Endodermal cell (in vitro differentiated cells): ENCODE measurements around the gene CACNA2D4. TPM values are rescaled to one million over a fixed set of nuclear protein-coding genes. Genes with fewer than 3 reads are reported as not detected.

Source experiments
- DNase-seq: peaks from one replicate; pipeline ENCODE4 v3.0.0-alpha.2; 2017
- H3K27ac ChIP-seq: 2 replicates; pipeline ENCODE4 v1.5.1; 2013; ENCODE audit warnings: mild to moderate bottlenecking, low read depth, low read length, moderate library complexity
- H3K27me3 ChIP-seq: 2 replicates; pipeline ENCODE4 v1.6.1; 2013; ENCODE audit warnings: mild to moderate bottlenecking, low read length, moderate library complexity; ENCODE audit not compliant: insufficient read depth, control insufficient read depth, poor library complexity, severe bottlenecking
- H3K36me3 ChIP-seq: 2 replicates; pipeline ENCODE4 v1.7.0; 2013; ENCODE audit warnings: mild to moderate bottlenecking, low read length, moderate library complexity; ENCODE audit not compliant: control insufficient read depth, insufficient read depth
- H3K4me1 ChIP-seq: one replicate; pipeline ENCODE4 v1.7.0; 2013; ENCODE audit warnings: low read length; ENCODE audit not compliant: control insufficient read depth, insufficient read depth
- H3K4me3 ChIP-seq: 2 replicates; pipeline ENCODE4 v1.5.1; 2013; ENCODE audit warnings: mild to moderate bottlenecking, low read length, moderate library complexity
- H3K9ac ChIP-seq: 2 replicates; pipeline ENCODE4 v1.6.1; 2013; ENCODE audit warnings: mild to moderate bottlenecking, low read length, moderate library complexity; ENCODE audit not compliant: poor library complexity, severe bottlenecking; ENCODE audit errors: extremely low read depth
- H3K9me3 ChIP-seq: 2 replicates; pipeline ENCODE4 v1.6.1; 2013; ENCODE audit warnings: mild to moderate bottlenecking, low read length, moderate library complexity; ENCODE audit not compliant: control insufficient read depth
- H3K27ac Mint-ChIP-seq: 2 replicates; pipeline ENCODE4 v1.8.0; 2020; ENCODE audit warnings: mixed read lengths
- H3K27me3 Mint-ChIP-seq: 2 replicates; pipeline ENCODE4 v1.8.0; 2021; ENCODE audit warnings: mild to moderate bottlenecking, mixed read lengths; ENCODE audit not compliant: insufficient read depth
- H3K36me3 Mint-ChIP-seq: 2 replicates; pipeline ENCODE4 v1.8.0; 2020; ENCODE audit warnings: low read depth, mixed read lengths
- H3K4me1 Mint-ChIP-seq: 2 replicates; pipeline ENCODE4 v1.8.0; 2020; ENCODE audit warnings: mixed read lengths
- H3K4me3 Mint-ChIP-seq: 2 replicates; pipeline ENCODE4 v1.8.0; 2020; ENCODE audit warnings: mild to moderate bottlenecking, moderate library complexity, mixed read lengths
- H3K9me3 Mint-ChIP-seq: 2 replicates; pipeline ENCODE4 v1.8.0; 2020; ENCODE audit warnings: mild to moderate bottlenecking, mixed read lengths
- WGBS, 2 experiments: methylation state at CpG; one replicate each; pipeline versions ENCODE4 v1.1.5 to v1.1.7; 2013; ENCODE audit warnings: missing lambda C conversion rate in 2 of 2, mixed read lengths in 1 of 2; ENCODE audit not compliant: insufficient coverage in 1 of 2, insufficient read length in 1 of 2; 5-methylcytosine and 5-hydroxymethylcytosine counted together
- total RNA-seq, 2 donors: library from RNA; stranded (reverse); fragmentation: NEBNext Ultra II Directional in 1 of 2; extraction: Animal tissue kit (Norgen Biotek cat#: 25700) in 1 of 2; gene quantifications; 2 replicates in 1 of 2; 3 replicates in 1 of 2; pipeline ENCODE4 v1.2.1, GENCODE V29; 2021
- TF ChIP-seq, protein P1 (sequence below): fragments of 200-600 bp; sonication (generic); conservative IDR thresholded peaks from 2 replicates; pipeline ENCODE4 v1.5.0; 2021; ENCODE audit warnings: antibody characterized with exemption, mild to moderate bottlenecking

CACNA2D4 gene
- total RNA-seq, 2 donors from 2014 or later: 4.3 to 5.7 TPM

DNA sequence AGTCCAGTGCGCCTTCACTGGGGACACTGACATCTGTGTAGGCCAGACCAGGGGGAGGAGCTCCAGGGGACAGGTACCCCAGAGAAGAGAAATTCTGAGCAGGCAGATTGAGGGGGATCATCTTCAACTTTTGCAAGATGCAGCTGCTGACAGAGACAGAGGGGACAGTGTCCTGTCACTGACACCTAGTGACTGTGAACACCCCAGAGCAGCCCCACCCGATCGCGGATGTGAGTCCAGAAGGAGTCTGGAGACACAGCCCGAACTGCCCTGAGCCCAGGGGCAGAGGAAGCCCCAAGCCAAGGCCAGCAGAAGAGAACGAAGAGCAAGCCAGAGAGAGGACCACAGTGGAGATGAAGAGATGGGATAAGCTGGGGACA lies 119.8 kb downstream of the CACNA2D4 start:
- Histone ChIP-seq H3K27ac (no peak overlapping the region), H3K9me3 (no peaks in the 10 kb centered on the region), H3K27me3 (no peaks in the 10 kb centered on the region), H3K9ac (no peak overlapping the region), H3K4me3 (no peak overlapping the region), H3K36me3 (no peaks in the 10 kb centered on the region), H3K4me1 (peaks cover 12% of the 10 kb centered on the region)
- DNase-seq: no peak
- TF ChIP-seq, protein P1, sequence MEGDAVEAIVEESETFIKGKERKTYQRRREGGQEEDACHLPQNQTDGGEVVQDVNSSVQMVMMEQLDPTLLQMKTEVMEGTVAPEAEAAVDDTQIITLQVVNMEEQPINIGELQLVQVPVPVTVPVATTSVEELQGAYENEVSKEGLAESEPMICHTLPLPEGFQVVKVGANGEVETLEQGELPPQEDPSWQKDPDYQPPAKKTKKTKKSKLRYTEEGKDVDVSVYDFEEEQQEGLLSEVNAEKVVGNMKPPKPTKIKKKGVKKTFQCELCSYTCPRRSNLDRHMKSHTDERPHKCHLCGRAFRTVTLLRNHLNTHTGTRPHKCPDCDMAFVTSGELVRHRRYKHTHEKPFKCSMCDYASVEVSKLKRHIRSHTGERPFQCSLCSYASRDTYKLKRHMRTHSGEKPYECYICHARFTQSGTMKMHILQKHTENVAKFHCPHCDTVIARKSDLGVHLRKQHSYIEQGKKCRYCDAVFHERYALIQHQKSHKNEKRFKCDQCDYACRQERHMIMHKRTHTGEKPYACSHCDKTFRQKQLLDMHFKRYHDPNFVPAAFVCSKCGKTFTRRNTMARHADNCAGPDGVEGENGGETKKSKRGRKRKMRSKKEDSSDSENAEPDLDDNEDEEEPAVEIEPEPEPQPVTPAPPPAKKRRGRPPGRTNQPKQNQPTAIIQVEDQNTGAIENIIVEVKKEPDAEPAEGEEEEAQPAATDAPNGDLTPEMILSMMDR: no peak
- H3K4me3 Mint-ChIP-seq: no peak overlapping the region
- no peaks in the 10 kb centered on the region for H3K27me3 Mint-ChIP-seq
- no peaks in the 10 kb centered on the region for H3K36me3 Mint-ChIP-seq
- 93 to 96% methylated on average over 6 of the region's 6 CpGs for WGBS, 2 experiments
- no peaks in the 10 kb centered on the region for H3K9me3 Mint-ChIP-seq
- no peak overlapping the region for H3K27ac Mint-ChIP-seq
- peaks cover 26% of the 10 kb centered on the region for H3K4me1 Mint-ChIP-seq

DNA sequence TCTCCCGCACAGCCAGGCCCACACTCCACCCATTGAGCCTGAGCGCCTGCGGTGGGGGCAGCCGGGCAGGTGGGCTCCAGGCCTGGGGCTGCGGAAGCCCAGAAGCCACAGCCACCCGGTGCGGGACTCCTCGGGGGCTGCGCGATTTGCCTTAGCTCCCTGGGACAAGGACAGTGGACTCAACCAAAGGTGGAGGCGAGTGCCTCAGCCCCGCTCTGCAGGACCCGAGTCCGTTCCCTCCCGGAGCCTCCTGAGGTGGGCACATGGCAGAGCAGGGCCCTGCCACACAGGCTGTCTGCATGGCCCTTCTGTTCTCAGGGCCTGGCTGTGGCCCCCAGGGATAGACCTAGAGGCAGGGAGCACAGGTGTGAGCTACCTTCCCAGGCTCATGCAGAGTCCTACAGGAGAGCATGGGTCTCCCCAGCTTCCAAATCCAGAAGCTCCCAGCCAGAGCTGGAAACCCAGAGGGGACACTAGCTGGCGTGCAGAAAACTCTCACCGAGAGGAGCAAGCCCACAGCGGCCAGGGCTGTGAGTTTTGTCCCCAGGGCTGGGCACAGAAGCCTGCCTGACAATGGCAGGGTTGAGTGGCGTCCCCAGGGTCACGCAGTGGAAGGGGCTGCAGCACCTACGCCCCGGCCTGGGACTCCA lies 120.3 kb downstream of the CACNA2D4 start:
- peak; percentile 58 for DNase-seq

DNA sequence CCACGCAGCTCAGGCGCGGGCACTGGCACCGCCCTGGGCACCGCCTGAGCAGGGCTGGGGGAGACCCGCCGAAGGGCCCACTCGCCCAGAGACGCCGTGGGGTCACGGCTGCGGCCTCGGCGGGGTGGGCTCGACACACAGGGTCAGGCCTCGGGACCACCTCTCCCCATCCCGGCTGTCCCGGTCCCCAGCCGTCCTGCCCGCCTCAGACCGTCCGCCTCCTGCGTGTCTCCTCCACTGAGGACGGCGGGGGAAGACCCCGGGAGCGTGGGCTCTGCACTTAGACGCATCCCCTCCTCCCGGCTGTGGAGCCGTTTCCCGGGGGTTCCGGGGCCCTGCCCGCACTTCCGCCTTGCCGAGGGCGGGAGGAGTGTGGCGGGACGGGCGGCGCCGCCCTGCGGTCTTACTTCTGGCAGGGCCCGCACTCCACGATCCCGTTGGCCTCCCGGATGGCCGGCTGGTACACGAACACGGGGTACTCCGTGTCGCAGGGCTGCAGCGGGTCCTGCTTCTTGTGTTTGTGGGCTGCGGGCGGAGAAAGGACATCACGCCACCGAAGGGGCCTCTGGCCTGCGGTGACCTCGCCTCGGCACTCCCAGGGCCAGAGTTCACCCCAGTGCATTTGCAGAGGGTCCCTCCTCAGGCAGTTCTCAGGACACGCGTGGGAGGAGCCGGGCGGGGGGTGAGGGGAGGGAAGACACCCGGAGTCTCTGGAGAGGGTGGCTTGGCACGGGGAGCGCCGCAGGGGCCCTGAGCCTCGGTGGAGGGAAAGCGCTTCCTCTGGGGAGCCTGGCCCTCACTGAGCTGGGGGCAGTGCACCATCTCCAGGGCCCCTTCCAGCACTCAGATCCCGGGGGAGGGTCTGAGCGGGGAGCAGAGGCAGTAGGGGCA lies 121.2 kb downstream of the CACNA2D4 start:
- peak overlapping the region; percentile 22 for H3K4me3 Mint-ChIP-seq
- 89 to 92% methylated on average over 16 to 71 of the region's 71 CpGs for WGBS, 2 experiments

More for the DNA sequence above, 120.3 kb downstream of the CACNA2D4 start:
- H3K4me3 ChIP-seq: no peak overlapping the region
- no peaks in the 10 kb centered on the region for H3K27me3 ChIP-seq
- H3K4me1 ChIP-seq: peaks cover 12% of the 10 kb centered on the region
- Mint-ChIP-seq H3K9me3 (no peaks in the 10 kb centered on the region), H3K36me3 (no peaks in the 10 kb centered on the region), H3K4me3 (no peak overlapping the region), H3K27me3 (no peaks in the 10 kb centered on the region), H3K4me1 (peaks cover 31% of the 10 kb centered on the region), H3K27ac (no peak overlapping the region)
- no peak overlapping the region for H3K9ac ChIP-seq
- no peaks in the 10 kb centered on the region for H3K36me3 ChIP-seq
- no peaks in the 10 kb centered on the region for H3K9me3 ChIP-seq
- H3K27ac ChIP-seq: no peak overlapping the region
- TF ChIP-seq, protein P1: no peak
- WGBS, 2 experiments: 89 to 92% methylated on average over 14 to 22 of the region's 22 CpGs

More for the DNA sequence above, 121.2 kb downstream of the CACNA2D4 start:
- H3K36me3 ChIP-seq: no peaks in the 10 kb centered on the region
- H3K4me3 ChIP-seq: no peak overlapping the region
- no peak overlapping the region for H3K27ac ChIP-seq
- H3K9ac ChIP-seq: no peak overlapping the region
- Mint-ChIP-seq H3K27me3 (no peaks in the 10 kb centered on the region), H3K36me3 (no peaks in the 10 kb centered on the region), H3K4me1 (peaks cover 40% of the 10 kb centered on the region), H3K27ac (no peak overlapping the region), H3K9me3 (no peaks in the 10 kb centered on the region)
- peaks cover 17% of the 10 kb centered on the region for H3K4me1 ChIP-seq
- TF ChIP-seq, protein P1: no peak
- no peaks in the 10 kb centered on the region for H3K9me3 ChIP-seq
- DNase-seq: peak; percentile 68
- H3K27me3 ChIP-seq: no peaks in the 10 kb centered on the region
